ENCODE data around the gene STAB2.

The STAB2 gene

DNA sequence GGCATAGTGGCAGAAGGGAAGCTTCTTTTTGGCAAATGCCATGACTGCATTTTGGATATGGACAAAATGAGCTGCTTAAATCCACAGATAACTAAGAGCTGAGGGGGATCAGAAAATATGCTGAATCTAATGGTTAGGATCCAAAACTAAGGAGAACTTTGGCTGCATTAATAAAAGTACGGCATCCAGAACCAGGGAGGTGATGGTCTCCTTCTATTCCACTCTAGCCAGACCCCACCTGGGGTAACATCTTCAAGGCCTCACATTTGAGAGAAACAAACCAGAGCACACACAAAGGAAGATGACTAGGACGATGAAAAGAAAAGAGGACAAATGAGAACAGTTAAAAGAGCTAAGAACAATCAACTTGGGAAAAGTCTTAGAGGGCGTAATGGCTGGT is 226.4 kb downstream of the STAB2 start:
- H3K27ac ChIP-seq (ENCODE audit: low read depth, low read length): no peak overlapping the region
- H3K36me3 ChIP-seq (ENCODE audit: control insufficient read depth, insufficient read depth, low read length): peaks cover 6% of the 10 kb centered on the region
- H3K4me3 ChIP-seq (ENCODE audit: low read length): no peak overlapping the region
- H3K27me3 ChIP-seq (ENCODE audit: control insufficient read depth, insufficient read depth, low read length): no peaks in the 10 kb centered on the region
- no peak overlapping the region for H3K9ac ChIP-seq (ENCODE audit: low read length)
- peaks cover 9% of the 10 kb centered on the region for H3K4me1 ChIP-seq (ENCODE audit: control insufficient read depth, insufficient read depth, low read length)

DNA sequence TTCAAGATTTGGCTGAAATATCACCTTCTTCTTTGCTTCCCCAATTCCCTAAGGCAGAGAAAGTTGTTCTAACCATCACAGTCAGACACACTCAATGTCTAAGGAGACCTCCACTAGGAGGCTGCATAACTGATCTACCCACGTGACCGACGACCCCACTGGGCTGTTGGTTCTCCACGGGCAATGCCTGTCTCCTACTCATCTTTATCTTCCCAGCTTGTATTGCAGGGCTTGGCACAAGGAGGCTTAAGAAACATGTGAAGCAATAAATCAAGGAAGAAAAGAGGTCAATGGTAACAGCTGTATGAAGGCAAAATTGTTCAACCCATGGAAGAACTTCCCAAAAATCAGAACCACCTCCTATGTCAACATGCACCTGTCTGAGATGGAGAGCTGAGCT is 226.9 kb downstream of the STAB2 start:
- Histone ChIP-seq H3K4me1 (ENCODE audit: control insufficient read depth, insufficient read depth, low read length) (peaks cover 8% of the 10 kb centered on the region), H3K27ac (ENCODE audit: low read depth, low read length) (no peak overlapping the region), H3K27me3 (ENCODE audit: control insufficient read depth, insufficient read depth, low read length) (no peaks in the 10 kb centered on the region), H3K36me3 (ENCODE audit: control insufficient read depth, insufficient read depth, low read length) (peaks cover 6% of the 10 kb centered on the region), H3K4me3 (ENCODE audit: low read length) (no peak overlapping the region), H3K9ac (ENCODE audit: low read length) (no peak overlapping the region)

DNA sequence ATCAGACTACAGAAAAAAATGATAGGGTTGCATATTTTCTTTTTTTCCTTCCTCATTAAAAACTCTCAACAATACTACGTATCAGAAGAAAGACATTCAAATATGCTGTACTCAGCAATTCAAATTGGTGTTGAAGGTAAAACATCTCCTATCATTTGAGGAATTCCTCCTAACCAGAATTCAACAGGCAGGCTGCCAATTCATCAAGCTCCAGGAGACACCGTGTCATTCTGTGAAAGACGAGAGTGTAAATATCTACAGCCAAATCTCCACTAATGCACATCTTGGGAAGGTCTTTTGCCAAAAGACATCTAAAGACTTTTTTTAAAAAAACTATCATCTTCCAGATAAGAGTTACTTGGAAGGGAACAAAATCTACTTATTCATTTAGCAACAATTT is 227.4 kb downstream of the STAB2 start:
- Histone ChIP-seq H3K4me1 (ENCODE audit: control insufficient read depth, insufficient read depth, low read length) (peaks cover 11% of the 10 kb centered on the region), H3K36me3 (ENCODE audit: control insufficient read depth, insufficient read depth, low read length) (peaks cover 6% of the 10 kb centered on the region), H3K4me3 (ENCODE audit: low read length) (no peak overlapping the region), H3K9ac (ENCODE audit: low read length) (no peak overlapping the region), H3K27ac (ENCODE audit: low read depth, low read length) (no peak overlapping the region), H3K27me3 (ENCODE audit: control insufficient read depth, insufficient read depth, low read length) (no peaks in the 10 kb centered on the region)

Measured in rectal smooth muscle tissue (tissue), 1 donor.